Stimulated activated CD4-positive, alpha-beta T cell treated with anti-CD3 and anti-CD28 coated beads, Interleukin-1b, Interleukin-23, amount 100 ng/mL, for 4 hours (primary cell): ENCODE data around the gene PLCL2.
A peak's percentile ranks its signal among the peaks of the same experiment; 100 is the strongest.

Experiments used
- DNase-seq, 2 donors: peaks; one replicate each; pipeline ENCODE4 v3.0.0-alpha.2; 2020; ENCODE audit warnings: low read depth in 2 of 2

Gene PLCL2

DNA sequence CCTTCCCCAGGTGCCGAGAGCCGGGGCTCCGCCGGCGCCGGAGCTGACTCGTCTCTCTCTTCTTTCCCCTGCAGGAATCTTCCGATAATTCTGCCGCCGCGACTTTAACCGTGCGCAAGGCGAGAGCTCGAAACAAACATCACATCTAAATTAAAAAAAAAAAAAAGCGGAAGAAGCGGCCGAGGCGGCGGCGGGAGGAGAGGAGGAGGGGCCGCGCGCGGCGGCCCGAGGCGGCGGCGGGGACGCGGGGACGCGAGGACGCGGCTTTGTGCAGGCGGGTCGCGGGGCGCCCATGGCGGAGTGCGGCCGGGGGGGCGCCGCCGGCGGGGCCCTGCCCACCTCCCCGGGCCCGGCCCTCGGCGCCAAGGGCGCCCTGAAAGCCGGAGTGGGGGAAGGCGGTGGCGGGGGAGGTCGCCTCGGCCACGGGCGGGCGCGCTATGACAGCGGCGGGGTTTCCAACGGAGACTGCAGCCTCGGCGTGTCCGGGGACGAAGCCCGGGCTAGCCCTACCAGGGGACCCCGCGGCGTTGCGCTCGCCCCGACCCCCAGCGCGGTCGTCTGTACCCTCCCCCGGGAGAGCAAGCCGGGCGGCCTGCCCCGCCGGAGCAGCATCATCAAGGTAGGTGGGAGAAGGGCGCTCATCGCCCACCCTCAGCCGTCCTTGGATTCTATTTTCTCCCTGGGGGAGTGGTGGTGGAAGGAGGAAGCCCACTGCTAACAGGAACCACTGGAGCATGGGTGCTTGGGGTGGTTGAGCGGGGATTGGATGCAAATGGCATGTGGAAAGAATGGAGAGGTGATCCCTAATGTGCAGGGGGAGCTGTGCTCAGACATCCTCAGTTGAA is at the start of gene PLCL2:
Gene PLCL2, plus strand, starts transcription at position 208 of the 845 bp plus-strand sequence. Its CDS starts 85 bp downstream, at position 293.
- DNase-seq, result peak; percentile 51 to 55

DNA sequence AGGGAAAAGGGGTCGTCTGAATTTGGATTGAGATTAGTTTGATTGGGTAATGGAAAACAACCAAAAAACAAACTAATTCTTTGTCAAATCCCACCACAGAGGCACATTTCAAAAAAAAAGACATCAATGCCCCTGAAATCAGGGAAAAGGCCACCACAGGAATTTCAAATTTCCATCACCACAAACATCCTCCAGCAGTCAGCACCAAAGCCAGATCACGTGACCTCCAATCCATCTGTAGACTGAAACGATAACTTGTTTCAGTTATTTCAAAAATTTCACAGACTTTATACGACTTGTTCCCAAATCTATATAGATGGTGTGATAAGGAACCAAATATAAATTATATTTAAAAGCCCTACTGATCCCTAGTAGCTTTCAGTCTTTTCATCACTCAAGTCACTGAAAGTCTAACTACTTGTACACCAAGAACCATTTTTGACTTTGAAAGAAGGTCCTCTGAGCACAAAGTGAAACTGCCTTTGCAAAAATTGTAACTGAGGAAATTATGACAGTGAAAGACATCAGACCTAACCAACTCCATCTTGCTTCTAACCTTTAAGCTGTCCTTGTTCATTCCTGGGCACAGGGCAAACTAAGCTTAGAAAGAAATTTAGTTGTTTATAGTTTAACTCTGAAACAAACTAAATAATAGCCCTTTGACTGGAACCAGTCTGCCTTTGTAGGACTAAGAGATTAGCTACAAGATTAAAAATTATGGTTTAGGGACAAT is 48.1 kb upstream of the PLCL2 start:
- no peak for DNase-seq

DNA sequence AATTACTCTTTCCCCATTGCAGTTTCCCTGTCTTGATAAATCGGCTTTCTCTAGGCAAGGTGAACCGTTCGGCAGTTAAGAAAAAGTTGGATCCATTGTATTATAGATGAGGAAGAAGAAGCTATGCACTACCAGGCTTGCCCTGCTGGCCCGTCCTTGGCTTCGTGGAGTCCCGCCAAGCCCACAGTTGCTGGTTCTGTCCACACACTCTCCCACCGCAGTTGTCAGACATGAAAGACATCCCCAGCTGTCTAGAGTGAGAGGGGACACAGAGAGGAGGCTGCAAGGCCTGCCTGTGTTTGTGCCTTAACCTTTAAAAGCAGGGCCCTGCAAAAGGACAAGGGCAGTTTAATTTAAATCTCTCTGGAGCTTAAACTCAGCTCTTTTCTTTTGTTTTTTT is 47.2 kb upstream of the PLCL2 start:
- DNase-seq, result no peak

DNA sequence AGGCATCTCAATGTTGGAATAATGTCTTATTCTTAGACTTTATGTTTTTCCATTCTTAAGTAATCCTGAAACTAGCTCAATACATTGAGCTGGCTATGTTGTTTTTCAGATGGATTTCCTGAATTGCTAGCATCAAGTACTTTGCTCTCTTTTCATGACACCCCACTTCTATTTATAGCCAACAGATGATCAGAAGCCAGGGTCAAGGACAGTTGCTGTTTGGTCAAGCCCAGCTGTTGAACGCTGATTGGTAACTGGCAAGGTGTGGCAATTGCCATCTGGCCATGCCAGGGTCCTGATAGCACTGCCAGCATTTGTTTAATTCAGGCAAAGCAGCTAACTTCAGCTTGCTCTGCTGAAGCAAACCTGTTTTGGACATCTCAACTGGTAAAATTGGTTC is 46.2 kb upstream of the PLCL2 start:
- no peak for DNase-seq

DNA sequence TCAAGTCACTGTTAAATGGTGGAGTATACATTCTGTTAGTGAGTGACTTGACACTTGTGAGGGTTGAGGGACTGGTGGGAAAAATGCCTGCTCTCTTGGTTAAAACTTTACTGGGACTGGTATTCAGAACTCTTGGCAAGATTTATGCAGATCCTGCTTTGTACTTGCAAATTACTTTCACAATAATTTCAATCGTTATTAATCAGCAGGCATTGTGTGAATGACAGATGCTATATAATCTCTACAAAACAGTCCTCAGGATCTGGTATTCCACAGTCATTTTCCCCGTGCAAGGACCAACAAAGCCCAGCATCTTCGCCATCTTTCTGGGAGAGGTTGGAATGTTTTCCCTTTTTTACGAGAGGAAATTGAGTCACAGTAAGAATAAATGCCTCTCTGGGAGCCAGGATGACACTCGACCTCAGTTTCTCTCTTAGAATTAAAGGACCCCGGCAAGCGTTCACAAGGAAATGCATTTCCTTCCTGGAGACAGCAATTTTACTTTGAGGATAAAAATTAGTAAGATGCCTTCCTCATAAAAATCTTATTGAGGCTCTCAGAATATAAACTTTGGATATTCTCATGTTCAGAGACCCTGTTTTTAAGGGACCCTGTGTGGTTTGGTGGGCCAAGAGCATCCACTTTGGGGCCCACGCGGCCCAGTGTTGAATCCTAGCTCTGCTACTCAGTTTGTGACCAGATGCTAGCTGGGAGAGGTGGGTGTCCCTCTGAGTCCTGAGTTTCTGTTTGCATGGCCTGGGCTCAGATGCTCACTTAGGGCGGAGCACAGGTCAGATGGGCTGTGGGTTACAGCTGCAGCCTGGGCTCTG is 45.3 kb upstream of the PLCL2 start:
- no peak for DNase-seq

DNA sequence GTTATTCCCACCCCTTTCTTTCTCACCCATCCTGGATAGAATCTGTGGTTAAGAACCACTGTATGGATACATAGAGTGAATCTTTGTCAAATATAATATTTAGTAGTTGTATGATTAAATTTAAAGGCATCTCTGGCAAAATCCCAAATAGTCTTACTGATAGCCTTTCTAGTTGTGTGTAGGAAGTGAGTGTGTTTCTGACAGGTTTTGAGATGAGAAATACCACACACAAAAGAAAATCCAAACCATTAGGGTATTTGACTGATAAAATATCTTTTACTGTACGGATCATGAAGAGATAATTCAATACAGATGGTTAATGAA is 44.7 kb upstream of the PLCL2 start:
- no peak for DNase-seq

DNA sequence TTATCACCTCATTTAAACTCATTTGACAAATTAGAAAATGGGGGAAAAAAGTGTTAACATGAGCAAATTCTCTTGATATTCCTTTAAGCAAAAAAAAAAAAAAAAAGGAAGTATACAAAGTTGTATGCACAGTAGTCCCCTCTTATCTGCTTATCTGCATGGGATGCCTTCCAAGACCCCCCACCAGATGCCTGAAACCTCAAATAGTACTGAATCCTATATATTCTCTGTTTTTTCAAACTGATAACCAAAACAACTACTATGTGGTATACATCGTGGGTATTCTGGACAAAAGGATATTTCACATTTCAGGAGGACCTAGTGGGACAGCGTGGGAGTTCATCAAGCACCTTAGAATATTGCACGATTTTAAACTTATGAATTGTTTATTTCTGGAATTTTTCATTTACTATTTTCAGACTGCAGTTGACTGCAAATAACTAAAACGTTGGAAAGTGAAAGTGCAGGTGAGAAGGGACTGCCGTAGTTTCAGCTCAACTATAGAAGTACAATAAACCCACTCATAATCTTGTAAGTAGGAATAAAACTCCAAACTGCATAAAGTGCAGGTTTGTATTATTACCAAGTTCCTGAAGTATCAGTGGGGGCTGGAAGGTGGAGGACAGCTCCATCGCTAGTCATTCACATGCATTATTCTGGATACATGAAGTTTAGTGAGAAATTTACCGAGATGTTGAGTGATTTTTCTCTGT is 43.6 kb upstream of the PLCL2 start:
- DNase-seq, result no peak

DNA sequence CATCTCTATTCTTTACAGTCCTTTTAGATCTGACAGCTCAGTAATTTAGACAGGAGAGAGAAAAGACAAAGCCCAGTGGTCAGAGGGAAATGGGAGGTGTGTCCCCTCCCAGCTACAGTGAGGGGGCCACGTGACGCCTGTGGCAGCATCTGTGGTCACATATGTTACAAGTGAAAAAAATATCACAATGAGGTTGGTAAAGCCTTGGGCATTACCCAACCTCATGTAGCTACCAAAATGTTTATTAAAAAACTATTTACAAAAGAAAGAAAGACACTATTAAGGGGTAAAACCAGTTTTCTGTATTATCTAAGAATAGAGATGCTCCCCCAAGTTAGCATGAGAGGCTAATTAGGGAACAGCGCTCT is 42.9 kb upstream of the PLCL2 start:
- DNase-seq, result no peak

DNA sequence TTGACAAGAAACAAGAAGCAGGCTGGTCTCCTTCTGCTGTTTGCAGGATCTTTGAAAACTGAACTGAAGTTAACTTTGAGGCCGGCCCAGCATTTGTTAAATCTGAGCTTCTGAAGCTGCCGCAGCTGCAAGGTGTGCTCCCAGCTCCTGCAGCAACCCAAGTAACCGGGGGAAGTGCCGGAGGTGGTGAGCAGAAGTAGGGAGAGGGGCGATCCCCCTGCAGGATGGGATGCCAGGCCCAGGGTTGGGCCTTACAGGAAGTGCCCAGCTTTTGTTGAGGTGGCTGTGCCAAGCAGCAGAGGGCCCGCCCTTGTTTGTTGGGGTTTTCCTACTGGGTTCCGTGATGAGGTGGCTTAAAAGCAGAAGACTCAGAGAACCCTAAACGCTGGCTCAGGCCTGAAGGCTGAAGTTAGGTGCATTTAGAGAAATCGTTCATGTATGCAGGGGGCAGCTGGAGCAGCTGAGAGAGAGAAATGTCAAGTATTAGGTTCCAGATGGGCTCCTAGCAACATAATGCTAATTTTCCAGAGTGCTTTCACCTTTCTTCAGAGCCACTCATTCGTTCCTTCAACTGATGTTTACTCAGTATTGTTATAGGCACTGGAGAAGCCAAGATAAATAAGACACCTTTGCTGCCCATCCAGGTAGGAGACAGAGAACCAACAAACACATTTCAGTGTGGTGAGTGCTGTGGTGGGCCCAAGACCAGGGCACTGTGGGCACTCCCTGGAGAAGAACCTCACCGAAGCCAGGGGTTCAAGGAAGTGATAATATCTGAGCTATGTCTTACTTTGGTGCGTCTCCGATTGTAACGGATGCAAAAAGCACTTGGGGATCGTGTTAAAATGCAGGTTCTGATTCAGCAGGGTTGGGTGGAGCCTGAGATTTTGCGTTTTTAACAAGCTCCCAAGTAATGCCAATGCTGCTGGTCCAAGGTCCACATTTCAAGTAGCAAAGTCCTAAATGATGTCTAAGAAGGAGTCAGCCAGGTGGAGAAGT is 42.2 kb upstream of the PLCL2 start:
- peak; percentile 45 to 51 for DNase-seq

DNA sequence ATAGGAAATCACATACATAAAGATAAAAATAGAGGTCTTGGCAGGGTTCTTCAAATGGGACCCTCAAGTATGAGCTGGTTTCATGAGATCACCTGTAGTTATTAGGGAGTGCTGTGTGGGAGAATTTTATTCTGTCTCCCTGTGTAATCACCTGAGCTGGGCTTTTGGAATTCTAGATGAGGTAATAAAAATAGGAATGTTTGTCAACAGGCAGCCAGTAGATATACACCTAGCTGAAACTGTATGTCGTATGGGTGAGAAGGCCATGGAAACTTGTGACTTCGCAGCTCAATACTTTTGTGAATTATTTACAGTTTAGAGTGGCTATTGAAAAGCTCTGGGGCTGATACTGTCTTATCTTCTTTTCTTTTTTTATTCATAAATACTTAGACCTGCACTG is 40.5 kb upstream of the PLCL2 start:
- DNase-seq, result no peak

DNA sequence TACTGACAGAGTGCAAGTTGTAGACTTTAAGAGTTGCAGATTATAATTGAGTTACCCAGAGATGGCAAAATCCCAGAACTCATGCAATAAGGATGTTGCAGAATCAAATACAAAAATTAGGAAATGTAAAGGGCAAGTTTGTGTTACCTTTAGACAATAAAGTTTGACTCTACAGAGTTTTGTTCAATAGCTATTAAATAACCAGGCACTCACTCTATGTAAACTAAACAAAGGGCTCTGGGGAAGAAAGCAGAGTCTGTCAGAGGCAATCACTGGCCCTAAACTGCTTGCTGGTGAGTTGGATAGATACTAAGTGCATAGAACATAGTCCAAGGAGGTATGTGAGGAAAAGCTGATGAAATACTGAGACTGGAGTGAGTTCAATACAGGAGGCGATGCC is 40.0 kb upstream of the PLCL2 start:
- no peak for DNase-seq

DNA sequence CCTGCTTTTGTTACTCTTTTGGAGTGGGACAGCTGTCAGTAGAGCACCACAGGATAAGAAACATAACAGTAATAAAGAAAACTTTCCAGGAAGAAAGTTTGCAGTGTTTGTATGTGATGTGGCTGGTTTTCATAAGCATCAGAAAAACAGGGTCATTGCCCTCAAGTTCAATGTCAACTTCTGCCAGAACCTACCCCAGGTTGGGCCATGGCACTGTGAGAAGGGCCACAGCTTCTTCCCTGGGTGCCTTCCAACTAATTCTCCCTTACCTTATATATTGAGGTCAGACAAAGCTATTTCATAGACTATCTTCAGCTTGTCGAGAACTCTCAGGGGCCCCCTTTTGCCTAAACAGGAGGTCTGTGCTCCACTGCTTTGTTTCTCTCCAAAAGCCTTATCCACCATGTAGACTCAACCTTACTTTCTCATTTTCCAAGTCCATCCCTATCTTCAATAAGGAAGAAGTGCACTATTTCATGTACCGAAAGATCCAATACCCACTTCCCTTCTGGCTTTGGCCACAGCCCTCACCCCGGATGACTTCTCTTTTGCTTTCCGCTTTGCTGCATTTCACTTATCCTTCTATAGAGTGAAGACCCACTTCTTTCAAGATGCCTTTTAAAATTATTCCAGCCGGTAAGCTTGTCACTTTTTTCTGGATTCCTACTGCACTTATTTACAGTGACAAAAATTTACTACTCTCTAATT is 38.2 kb upstream of the PLCL2 start:
- DNase-seq, result no peak

DNA sequence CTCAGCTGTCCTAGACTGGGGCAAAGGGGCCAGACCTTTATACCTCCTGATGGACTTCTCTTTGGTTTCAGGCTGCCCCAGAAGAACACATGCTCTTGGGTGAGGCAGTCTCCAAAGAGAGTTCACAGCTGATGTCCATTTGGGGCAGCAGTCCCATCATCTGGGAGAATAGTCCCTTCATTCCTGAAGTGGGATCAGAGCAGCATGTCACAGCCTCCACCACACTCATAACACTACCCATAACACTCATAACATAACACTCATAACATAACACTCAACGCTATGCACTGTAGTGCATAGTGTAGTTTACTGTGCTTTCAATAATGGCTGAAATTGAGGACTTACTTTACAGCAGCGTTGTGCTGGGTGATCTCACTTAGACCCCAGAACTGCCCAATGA is 36.7 kb upstream of the PLCL2 start:
- DNase-seq, result no peak

DNA sequence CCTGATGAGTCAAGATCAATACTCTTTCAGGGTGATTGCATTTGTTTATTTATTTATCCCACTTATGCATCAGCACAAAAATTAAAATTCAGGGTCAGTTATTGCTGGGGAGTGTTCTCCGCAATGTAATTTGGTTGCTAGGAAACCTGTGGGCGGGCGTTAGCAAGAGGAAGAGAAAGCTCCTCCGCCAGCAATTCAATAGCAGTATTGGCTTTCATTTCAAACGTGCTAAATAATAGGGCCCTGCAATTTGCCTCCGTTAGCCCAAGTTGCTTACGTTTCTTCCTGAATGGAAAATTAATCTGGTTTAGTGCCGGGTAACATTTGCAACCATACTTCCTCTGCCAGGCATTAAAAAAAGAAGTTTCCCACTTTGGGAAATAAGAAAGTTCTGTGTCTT is 35.5 kb upstream of the PLCL2 start:
- DNase-seq, result peak; percentile 34 to 64

DNA sequence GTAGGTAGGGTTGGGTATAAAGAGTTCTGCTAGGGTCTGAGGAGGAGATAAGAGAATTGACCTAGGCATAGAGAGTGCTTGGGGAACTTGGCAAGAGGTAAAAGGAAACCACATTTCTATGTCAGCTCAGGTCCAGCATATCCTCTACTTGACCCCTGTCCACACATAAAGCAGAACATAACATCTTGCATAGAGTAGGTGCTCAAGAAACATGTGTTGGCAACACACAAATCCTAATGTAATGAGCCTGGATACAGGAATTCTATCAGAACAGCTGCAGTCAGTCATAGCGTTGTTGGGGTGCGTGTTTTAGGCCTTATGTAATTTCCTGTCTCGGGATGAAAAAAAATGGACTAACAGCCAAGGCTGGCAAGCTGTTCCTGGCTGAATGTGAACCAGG is 35.0 kb upstream of the PLCL2 start:
- DNase-seq, result no peak

DNA sequence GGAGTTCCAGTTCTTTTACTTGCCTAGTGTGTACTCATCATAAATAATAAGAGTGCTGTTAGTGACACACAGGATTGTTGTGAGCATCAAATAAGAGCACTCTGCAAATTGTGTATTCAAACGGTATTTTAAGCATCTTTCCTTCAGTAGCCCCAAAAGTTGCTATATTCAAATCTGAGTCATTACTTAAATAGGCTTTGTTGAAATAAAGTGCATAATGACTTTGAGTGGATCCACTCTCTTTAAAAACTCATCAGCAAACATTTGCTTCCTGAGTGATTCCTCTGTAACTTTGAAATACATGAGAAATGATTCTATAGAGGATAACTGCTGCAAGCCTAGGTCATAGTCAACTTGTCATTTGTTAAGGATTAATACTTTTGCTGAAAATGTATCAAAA is 29.3 kb upstream of the PLCL2 start:
- no peak for DNase-seq

DNA sequence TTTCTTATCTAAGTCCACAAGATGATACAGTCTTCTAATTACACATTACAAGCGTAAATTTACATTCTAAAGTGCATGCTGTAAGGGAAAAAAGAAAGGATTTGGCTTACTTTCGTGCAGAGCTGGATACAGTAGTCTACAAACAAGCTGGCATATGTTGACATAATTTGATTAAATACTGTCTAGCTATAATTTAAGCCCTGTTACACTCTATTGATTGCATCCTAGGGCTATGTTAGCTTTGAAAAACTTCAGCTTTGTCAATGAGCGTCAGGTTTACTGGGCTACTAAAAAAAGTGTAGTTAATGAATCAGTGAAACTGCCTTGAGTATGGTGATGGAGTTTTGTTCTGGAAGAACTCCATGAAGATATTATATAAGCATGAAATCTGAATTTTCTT is 24.5 kb upstream of the PLCL2 start:
- DNase-seq, result no peak

DNA sequence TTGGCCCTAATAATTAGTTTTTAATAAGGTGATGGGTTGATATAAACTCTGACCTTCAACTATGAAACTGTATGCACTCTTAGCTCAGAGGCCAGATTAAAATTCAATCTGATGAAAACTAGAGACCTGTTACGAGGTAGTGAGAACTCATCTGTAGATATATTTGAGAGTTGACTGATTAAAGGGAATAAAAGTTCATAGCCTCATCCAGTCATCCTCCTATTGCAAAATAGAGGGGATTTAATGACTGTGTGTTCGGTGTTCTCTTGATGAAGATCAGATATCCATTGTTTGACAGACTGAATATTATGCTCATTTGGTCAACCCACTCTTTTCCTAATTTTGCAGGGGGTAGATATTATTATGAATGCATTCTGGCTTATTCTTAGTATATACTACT is 23.3 kb upstream of the PLCL2 start:
- no peak for DNase-seq

DNA sequence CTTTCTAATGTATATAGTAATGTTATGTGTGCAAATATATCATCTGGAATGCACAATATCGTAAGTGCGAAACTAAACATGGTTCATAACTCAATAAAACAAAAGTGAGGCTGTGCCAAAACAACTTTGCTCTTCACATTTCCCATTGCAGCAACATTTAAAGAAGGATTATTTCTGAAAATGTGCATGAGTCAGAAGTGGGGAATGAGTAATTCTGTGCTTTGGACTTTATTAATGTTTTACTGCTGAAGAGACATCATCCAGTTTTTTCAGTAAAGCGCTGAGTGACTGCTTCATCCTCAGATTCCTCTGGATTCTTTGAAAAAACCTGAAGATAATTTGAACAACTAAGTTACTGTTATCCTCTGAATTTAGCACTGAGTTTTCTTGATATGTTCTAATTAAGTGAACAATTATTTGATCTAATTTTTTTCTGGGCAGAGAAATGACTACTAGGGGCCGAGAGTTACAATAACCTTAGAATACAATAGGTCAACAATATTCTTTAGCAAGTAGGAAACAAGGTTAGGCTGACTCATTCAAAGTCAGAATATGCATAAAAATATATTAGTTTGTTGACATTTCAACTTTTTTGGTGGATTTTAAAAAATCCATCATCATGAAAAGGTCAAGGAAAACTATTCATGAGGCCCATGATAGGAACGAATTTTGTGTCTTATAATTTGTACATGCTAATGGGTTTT is 20.0 kb upstream of the PLCL2 start:
- no peak for DNase-seq
